Colonic mucosa (tissue), 4 donors: ENCODE results near the gene LYZL6. TPM values are rescaled to one million over a fixed set of nuclear protein-coding genes. Genes with fewer than 3 reads are reported as not detected.

ENCODE experiments used
- DNase-seq: peaks from one replicate; pipeline ENCODE4 v3.0.0-alpha.2; 2020
- H3K27ac ChIP-seq: fragments of 200-600 bp; one replicate; pipeline ENCODE4 v1.8.0; 2021
- H3K27me3 ChIP-seq: fragments of 200-600 bp; one replicate; pipeline ENCODE4 v1.8.0; 2021
- H3K36me3 ChIP-seq: fragments of 200-600 bp; one replicate; pipeline ENCODE4 v1.8.0; 2021
- H3K4me1 ChIP-seq: fragments of 200-600 bp; one replicate; pipeline ENCODE4 v1.8.0; 2021; ENCODE audit warnings: mild to moderate bottlenecking
- H3K4me3 ChIP-seq: fragments of 200-600 bp; one replicate; pipeline ENCODE4 v1.8.0; 2021
- H3K9ac ChIP-seq, 2 donors: one replicate each; pipeline ENCODE4 v1.7.0; 2013; ENCODE audit warnings: control low read depth in 2 of 2, low read depth in 2 of 2, low read length in 2 of 2
- H3K9me3 ChIP-seq: fragments of 200-600 bp; one replicate; pipeline ENCODE4 v1.8.0; 2021
- intact Hi-C: fragments of 100-400 bp; cut with DNase I; formaldehyde crosslinking; loops from one replicate; pipeline ENCODE4 v1.14.1; 2022
- total RNA-seq, 2 donors: library from RNA; stranded (reverse); fragmentation: NEBNext Ultra II Directional in 1 of 2; extraction: Animal tissue kit (Norgen Biotek cat#: 25700) in 1 of 2; gene quantifications; one replicate each; pipeline ENCODE4 v1.2.1, GENCODE V29; 2021
- TF ChIP-seq, protein P1 (sequence below): fragments of 200-600 bp; IDR thresholded peaks from one replicate; pipeline ENCODE4 v1.8.0; 2022; ENCODE audit warnings: antibody characterized with exemption, mild to moderate bottlenecking
- donor health status: healthy.
- donor health status: DM: no; HTN: no; CAD: no.
- donor health status: DM: no; HTN: no; CAD: no.

The LYZL6 gene
- total RNA-seq, 2 donors from 2014 or later: not detected

DNA sequence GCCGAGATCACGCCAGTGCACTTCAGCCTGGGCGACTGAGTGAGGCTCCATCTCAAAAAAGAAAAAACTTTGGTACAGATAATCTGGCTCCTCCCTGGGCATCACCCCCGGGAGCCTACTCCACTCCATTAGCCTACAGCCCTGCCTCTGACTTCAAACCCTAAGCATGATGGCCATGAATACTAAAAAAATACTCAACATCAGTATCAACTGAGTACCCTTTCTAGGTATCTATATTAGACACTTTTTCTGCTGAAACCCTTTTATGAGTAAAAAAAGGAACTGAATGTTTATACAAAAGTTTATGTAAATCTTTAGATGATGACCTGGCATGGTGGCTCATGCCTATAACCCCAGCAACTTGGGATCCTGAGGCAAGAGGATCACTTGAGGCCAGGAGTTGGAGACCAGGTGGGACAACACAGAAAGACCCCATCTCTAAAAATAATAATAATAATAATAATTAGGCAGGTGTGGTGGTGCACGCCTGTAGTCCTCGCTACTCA lies 19.9 kb downstream of the LYZL6 start:
- intact Hi-C loops: no loop called here
- no peak overlapping the region for H3K27ac ChIP-seq
- no peak overlapping the region for H3K9ac ChIP-seq
- no peaks in the 10 kb centered on the region for H3K36me3 ChIP-seq
- no peak overlapping the region for H3K4me3 ChIP-seq
- H3K9me3 ChIP-seq: no peaks in the 10 kb centered on the region
- no peaks in the 10 kb centered on the region for H3K27me3 ChIP-seq
- H3K4me1 ChIP-seq: no peaks in the 10 kb centered on the region
- DNase-seq: no peak
- TF ChIP-seq, protein P1, sequence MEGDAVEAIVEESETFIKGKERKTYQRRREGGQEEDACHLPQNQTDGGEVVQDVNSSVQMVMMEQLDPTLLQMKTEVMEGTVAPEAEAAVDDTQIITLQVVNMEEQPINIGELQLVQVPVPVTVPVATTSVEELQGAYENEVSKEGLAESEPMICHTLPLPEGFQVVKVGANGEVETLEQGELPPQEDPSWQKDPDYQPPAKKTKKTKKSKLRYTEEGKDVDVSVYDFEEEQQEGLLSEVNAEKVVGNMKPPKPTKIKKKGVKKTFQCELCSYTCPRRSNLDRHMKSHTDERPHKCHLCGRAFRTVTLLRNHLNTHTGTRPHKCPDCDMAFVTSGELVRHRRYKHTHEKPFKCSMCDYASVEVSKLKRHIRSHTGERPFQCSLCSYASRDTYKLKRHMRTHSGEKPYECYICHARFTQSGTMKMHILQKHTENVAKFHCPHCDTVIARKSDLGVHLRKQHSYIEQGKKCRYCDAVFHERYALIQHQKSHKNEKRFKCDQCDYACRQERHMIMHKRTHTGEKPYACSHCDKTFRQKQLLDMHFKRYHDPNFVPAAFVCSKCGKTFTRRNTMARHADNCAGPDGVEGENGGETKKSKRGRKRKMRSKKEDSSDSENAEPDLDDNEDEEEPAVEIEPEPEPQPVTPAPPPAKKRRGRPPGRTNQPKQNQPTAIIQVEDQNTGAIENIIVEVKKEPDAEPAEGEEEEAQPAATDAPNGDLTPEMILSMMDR: no peak

DNA sequence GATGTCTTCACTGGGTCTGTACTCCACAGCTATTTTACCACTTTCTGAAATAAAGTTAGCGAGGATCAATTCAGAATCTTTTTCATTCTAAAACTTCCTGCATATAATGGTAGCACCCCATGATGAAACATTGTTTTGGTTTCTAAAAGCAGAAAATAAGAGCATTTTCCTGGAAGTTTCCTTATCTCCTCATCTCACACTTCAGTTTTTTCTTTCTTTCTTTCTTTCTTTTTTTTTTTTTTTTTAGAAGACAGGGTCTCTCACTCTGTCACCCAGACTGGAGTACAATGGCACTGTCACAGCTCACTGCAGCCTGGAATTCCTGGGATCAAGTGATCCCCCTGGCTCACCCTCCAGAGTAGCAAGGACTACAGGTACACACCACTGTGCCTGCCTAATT lies 23.3 kb downstream of the LYZL6 start:
- TF ChIP-seq, protein P1: no peak
- H3K27ac ChIP-seq: no peak overlapping the region

DNA sequence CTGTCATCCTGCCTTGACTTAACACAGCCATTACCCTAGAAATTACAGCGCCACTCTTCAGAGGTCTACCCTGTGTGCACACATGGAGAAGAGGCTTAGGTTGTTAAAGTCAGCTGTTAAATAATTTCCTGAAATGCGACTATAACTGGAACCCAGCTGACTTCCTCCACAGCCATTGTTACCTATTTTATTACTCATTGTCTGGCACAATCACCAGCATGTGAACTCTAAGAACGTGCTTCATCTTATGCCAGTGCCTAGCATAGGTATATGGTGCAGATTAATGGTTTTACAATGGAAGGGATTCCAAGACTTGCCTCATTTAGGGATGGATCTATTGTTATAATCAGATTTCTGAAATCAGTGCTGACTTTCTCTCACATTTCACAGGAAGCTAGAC lies 24.8 kb downstream of the LYZL6 start:
- Histone ChIP-seq H3K27ac (no peak overlapping the region), H3K9ac (no peak overlapping the region), H3K4me1 (no peaks in the 10 kb centered on the region), H3K36me3 (no peaks in the 10 kb centered on the region), H3K27me3 (no peaks in the 10 kb centered on the region), H3K4me3 (no peak overlapping the region), H3K9me3 (no peaks in the 10 kb centered on the region)
- TF ChIP-seq, protein P1: no peak
- intact Hi-C loops: no loop called here
- DNase-seq: no peak

More for the DNA sequence above, 23.3 kb downstream of the LYZL6 start:
- intact Hi-C loops: no loop called here
- H3K36me3 ChIP-seq: no peaks in the 10 kb centered on the region
- no peaks in the 10 kb centered on the region for H3K9me3 ChIP-seq
- no peak overlapping the region for H3K9ac ChIP-seq
- no peaks in the 10 kb centered on the region for H3K27me3 ChIP-seq
- no peak for DNase-seq
- no peak overlapping the region for H3K4me3 ChIP-seq
- no peaks in the 10 kb centered on the region for H3K4me1 ChIP-seq

DNA sequence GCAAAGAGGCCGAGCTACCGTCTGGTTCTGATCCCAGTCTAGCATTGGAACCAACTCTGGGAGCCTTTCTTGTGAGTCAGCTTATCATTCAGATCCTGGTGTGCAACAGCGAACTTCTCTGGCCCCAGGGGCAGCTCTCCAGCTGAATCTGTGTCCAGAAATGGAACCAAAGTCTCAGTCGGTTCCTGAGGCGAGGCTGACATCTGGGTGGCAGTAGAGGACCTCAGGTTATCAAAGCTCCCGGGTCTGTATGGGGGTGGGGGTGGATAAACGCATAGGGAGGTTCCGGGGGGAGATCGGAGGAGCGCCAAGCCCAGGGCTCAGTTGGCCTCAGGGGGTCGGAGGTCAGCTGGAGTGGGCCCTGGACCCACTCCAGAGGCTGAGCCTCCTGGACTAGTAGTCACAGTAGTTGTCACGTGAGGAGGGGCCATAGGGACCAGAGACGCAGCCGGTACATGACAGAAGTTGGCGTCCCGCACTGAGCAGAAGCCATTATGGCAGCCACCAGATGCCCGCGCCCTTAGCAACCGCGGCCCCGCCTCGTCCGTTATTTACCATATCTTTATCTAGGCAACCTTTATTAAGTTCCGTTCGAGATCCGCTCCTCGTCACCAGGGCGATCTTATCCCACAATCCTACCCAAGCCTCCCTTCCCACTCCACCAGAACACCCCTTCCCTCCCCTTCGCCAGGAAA lies 25.8 kb downstream of the LYZL6 start:
- Histone ChIP-seq H3K9ac (no peak overlapping the region), H3K36me3 (no peaks in the 10 kb centered on the region), H3K4me3 (no peak overlapping the region), H3K27ac (no peak overlapping the region), H3K27me3 (no peaks in the 10 kb centered on the region), H3K4me1 (no peaks in the 10 kb centered on the region), H3K9me3 (no peaks in the 10 kb centered on the region)
- DNase-seq: no peak
- intact Hi-C loops: no loop called here
- TF ChIP-seq, protein P1: no peak

DNA sequence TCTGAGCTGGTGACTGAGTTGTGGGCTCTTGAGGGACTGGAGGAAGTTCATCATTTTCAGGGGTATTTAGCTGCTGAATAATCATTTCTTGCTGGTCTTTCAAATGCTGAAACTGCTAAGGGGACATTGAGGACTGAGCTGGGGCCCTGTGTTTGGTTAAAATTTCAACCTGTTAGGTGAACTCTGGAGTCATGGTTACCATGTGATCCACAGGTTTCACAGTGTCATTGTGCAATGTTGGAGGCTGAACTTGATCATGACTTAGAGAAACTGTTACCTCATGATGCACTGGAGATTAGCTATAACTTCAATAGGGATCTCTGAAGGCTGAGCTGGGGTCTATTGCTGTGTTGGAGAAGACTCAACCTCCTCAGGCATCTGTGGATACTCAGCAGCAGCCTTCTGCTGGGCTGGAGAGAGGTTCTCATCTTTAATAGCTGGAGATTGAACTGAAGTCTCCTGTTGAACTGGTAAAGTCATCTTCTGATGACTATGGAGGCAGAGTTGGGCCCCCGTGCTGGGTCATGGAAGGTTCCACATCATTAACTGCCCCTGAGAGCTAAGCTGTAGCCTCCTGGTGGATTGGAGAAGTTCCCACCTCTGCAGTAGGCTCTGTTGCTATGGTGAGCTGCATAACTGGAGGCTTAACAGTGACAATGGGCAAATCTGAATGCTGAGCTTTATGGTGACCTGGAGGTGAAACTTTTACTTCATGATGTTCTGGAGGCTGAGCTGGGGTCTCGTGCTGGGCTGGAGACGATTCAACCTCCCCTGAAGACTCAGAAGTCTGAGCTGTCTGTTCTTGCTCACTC lies 28.2 kb downstream of the LYZL6 start:
- Histone ChIP-seq H3K9ac (no peak overlapping the region), H3K9me3 (no peaks in the 10 kb centered on the region), H3K27ac (no peak overlapping the region), H3K4me3 (no peak overlapping the region), H3K36me3 (no peaks in the 10 kb centered on the region), H3K27me3 (no peaks in the 10 kb centered on the region), H3K4me1 (no peaks in the 10 kb centered on the region)
- intact Hi-C loops: no loop called here
- no peak for DNase-seq
- TF ChIP-seq, protein P1: no peak
